Limb (tissue), 2 donors: ENCODE results near the gene IGDCC3.
A peak's percentile ranks its signal among the peaks of the same experiment; 100 is the strongest.
"Not testable (repeated sequence)": the region's sequence is repeated elsewhere in the genome, so short reads cannot be mapped to it uniquely, and the experiment has no call there.

Source experiments
- DNase-seq, 2 donors: peaks; one replicate each; pipeline ENCODE4 v3.0.0-alpha.2; 2016; ENCODE audit errors: extremely low spot score in 2 of 2

Gene IGDCC3

DNA sequence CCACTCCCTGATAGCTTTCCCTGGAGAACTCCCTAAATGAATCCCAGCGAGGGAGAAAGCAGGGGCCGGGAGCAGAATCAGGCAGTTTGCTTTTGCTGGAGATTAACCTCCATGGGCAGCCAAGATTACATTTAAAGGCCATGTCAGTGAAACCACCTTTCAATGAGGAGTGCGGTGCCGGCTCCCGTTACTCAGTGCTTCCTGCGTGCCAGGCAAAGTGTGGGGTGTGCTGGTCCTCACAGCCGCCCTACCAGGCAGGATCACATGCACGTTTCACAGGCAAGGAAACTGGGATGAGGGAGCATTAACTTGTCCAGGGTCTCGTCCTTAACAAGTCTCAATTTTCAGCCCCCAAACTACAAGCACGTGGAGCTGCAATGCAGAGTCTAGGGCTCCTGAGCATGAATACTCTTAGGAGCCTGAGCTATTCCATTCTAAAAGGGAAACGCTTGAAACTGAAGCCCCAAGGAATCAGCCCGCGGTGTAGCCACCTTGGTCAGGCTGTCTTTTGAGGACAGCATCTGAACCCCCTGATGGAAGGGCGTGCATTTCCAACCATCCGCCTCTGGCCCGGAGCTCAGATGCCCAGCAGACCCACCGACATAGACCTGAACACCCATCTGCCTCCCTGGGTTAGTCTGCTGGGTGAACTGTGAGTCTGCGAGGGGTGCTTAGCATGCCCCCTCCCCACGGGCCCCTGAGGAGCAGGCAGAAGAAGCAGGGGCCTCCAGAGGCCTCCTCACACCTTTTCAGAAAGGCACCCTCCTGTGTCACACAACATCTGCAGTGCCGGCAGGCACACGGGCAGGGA lies 5.6 kb downstream of the IGDCC3 start:
- DNase-seq = no peak

DNA sequence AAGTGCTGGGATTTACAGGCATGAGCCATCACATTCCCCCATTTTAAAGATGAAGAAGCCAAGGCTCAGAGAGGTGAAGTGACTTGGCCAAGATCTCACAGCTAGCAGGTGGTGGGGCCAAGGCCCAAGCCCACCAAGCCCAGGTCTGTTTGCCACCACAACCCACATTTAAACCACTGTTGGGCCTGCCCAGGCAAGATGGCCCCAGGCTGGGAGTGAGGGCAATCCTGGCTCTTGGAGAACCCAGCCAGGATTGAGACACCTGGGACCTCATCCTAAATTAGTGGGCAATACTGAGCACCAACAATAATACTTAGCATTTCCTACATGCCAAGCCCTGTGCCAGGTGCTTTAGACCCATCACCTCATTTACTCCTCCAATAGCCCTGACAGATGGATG lies 6.9 kb downstream of the IGDCC3 start:
- no peak for DNase-seq

DNA sequence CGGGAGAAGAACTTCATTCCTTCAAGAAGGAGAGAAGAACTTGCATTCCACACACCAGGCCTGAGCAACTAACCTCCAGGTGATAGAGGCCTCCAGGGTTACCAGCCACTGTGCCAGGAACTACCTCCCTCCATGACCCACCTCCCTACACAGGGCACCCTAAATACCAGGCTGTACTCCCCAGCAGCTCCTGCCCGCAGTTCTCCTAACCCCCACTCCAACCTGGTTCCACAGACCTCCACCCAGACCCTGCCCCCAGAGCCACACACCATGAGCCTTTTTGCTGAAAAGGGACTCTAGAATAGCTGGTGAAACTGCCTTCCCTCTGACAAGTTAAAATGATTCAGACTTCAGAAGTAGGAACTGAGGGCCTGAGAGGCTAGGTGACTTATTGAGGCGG lies 8.2 kb downstream of the IGDCC3 start:
- DNase-seq = no peak

DNA sequence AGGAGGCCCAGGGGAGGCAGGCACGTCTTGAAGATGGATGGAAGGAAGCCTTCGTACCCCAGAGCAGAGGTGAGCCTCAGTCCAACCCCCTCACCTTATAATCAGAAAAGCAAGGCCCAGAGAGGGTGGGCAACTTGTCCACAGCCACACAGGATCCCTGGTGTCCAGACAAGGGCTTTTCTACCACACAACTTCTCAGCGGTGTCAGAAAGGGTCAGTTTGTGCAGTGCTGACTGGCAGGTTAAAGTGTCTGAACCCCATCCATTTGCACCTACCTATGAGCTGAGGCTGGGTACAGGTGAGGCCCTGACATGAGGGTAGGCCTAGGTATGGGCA lies 8.6 kb downstream of the IGDCC3 start:
- no peak for DNase-seq

DNA sequence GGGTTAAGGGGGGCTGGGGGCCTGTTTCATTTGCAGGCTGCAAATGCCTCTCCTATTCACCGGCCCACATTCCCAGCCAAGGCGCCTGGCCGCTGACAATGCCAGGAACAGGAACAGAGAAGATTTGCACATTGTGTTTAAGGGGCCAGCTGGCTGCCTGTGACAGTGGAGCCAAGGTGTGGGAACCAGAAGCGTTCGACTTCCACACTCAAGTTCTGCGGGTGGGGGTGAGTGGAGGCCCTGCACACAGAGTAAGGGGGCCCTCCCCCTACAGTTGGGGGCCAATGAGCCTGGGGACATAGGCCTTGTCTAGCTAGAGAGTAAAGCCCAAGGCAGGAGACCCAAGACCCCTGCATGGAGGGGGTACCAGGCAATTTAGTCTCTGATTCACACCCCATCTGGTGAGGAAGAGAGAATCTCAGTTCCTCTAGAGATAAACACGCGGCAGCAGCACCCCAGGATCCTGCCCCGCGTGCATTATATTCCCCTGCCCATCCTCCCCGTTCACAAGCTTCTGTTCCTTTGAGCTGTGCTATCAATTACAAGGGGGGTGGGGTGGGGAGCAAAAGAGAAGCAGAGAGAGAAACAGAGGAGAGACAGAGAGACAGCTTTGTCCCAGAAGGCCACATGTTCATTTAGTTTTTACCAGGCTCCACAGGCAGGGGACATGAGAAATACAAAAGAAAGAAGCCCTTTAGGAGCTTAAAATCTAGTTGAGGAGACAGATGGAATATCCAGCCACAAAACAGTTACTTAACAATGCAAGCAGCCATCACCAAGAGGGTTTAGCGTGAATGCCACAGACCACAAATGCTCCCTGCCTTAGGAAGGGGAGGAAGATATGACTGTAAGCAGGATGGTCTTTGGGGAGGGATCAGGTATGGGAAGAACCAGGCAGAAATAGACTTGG lies 9.2 kb downstream of the IGDCC3 start:
- peak; percentile 40 to 78 for DNase-seq

DNA sequence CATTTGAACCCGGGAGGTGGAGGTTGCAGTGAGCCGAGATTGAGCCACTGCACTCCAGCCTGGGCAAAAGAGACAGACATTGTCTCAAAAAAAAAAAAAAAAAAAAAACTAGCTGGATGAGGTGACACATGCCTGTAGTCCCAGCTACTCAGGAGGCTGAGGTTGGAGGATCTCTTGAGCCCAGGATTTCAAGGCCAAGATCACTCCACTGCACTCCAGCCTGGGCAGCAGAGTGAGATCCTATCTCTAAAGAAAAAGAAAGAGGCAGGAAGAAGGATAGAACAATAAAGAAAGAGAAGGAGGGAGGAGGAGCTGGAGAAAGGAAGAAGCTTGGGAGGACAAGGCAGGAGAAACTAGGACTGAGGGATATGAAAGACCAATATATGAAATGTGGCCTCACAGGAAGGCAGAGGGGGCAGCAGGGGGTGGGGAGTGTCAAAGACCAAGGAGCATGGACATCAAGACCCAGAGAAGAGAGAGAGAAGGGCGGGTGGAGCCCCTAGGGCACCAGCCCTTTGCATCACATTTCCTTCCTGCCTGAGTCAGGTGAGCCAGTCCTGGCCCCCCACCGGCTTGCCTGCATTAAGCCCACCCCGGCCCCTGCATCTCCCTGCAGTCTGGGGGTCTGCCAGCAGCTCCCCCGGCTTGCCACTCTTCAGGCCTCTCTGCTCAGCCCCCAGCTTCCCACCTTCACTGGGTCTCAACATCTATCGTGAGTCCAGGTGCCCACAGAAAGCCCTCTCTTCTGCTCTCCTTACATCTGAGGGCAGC lies 11.5 kb downstream of the IGDCC3 start:
- no peak for DNase-seq

DNA sequence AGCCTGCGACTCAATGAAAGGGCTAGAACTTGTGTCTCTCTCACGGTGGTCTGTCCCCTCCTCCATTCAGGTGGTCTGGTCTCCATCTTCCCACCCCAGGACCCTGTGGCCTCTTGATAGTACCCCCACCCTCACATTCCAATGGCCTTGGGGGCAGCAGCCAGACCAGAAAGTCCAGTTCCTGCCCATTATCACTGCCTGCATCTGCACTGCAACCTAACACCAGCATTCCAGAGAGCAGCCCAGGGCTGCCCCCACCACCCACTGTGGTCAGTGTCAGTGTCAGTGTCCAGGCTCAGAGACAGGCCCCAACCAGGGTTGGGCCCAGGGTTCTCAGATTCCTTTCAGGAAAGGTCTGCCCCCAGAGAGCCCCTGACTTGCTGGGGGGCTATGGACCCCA lies 12.6 kb downstream of the IGDCC3 start:
- DNase-seq = no peak

DNA sequence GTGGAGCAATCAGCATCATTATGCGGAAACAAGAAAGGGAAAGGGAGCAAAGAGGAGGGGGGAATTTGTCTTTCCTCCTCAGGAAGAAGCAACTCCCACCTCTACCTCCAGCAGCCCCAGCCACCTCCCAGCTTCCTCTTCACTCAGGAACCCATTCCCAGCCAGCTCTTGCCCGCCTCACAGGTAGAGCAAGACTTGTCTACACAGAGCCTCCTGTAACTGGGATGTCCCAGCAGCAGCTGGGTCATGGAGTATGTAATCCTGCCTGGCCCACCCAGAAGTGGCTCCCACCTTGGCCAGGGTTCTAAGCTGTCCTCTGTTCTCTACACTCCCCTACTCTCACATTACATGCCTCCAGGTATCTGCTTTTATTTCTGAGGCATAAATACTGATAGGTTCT lies 14.0 kb downstream of the IGDCC3 start:
- no peak for DNase-seq

DNA sequence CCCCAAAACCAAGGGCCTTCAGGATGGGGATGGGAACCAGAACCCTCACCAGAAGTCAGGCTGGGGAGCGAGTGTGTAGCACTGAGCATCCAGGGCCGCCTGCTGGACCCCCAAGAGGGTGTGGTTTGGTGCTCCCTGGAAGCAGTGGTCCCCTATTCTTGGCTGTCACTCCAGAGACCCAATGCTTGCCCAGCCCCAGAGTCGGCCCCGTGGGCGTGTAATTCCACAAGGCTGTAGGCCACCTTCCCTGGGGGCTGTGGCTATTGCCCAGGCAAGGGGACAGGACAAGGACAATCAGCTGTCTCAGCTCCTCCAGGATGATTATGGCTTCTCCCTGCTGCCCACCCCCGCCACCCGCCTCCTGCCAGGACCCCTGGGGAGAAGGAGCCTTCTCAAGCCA lies 14.5 kb downstream of the IGDCC3 start:
- no peak for DNase-seq

DNA sequence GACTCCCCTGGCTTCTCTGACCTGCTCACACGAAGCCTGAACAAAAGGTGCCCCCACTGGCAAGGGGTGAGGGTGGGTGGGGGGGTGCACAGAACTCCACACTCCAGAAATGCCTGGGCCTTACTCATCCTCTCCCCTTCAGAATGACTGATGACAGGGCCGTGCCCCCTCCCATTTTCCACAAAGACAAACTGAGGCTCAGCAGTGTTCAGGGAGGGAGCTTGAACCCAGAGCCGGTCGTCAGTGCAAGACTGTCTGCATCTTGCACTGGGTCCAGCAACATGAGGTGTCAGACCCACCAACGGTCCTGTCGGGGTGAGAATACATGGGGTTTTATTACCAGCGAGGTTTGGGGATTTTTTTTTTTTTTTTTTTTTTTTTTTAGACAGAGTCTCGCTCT lies 15.3 kb downstream of the IGDCC3 start:
- DNase-seq = no peak

DNA sequence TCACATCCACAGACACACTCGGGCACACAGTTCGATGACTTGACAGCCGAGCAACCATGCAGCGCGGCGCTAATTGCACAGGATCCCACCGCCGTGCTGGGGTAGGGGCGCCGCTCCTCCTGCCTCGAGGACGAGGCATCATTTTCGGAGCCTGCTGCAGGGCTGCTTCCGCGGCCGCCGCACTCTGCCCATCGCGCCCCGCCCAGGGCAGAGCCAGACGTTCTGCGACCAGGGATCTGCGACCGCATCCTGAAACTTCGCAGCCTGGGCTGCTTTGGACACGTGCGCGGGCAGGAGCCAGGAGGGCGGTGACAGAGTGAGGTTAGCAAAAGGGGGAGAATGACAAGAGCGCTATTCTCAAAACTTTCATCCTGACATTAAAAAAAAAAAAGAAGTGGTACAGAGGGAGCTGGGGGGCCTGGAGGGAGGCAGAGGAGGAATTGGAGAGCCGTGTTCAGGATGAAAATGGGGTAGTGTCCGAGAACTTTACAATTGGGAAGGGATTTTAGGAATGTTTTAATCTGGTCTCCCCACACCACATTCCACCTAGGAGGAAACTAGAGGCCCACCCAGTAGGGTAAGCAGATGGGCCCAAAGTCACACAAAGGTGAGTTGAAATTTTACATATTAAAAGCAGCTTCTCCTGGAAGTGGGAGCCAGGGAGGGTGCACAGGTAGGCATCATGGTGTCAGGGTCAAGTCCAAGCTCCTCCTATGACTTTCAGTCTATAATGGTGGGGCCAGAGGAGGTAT lies 15.9 kb downstream of the IGDCC3 start:
- no peak for DNase-seq

DNA sequence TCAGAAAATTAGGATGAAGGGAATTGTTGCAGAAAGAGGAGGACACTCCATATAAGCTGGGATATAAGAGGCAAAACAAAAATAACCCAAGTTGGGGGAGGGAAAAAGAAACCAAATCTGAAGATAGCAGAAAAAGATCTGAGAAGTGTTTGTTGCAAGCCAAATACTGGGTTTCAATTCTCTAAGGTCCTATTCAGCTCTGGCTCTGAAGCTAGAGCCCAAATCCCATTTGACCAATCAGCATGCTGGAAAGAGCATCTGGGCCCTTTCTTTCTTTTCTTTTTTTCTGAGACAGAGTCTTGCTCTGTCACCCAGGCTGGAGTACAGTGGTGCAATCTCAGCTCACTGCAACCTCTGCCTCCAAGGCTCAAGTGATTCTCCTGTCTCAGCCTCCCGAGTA lies 17.3 kb downstream of the IGDCC3 start:
- DNase-seq = no peak

DNA sequence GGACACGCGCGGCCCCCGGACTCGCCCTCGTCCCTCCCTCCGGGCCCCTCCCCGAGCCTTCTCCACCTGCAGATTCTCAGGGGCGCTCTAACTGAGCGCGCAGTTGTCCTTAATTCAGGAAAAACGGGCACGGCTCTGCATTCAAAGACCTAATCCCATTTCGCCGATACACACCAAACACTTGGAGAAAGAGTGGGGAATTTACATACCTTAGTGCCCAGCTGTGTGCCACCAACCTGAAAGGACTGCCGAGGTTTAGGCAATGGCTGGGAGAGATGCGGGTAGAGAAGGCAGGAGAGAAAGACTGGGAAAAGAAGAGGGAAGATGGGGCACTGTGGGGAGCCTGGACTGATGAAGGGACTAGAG lies 21.8 kb downstream of the IGDCC3 start:
- DNase-seq = no peak

DNA sequence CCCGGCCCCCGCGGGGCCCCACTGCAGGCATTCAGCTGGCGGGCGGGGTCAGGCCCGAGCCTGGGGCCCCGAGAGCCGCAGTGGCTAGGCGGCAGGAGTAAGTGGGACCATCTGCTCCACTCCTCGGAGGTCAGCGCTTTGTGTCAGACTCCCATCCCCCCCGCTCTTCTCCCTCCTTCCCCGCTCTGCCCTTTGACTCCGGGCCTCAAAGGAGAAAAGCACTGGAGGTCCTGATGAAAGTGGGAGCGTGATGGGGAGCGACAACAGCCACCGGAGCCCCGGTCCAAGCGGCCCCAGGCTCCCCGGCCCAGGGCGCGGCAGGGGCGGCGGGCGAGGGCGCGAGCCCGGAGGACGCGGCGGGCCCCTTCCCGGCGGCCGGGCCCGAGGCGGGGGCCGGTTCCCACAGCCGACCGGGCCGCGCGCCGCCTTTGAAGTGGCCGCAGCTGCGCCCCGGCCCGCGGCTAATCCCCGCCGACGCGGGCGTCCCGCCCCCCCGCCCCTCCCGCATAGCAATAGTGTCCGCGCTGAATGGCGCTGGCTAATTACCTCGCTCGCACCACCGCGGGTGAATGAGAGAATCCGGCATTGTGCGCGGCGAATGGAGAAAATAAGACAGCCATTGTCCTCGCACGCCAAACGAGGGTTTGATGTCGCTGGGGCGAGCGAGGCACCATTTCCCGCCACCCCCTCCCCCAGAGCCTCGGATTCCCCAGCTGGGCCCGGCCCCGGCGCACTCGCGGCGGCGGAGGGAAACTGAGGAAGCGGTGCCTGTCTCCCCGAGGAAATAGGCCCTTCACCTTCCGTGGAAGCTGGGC lies 22.4 kb downstream of the IGDCC3 start:
- peak in 1 of 2 donors; percentile 72 for DNase-seq

DNA sequence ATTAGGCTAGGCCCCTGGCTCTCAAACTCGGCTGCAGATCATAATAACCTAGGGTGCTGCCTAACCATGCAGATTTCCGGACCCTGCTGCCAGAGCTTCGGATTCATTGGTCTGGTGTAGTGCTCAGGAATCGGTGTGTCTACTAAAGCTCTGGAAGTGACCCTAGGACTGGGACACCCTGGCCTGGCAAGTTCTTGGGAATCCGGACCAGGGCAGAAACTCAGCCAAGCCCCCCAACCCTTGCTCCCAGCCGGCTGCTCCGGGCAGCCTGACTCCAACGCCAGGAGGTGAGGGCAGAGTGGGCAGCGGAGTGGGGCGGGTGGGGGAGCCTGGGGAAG lies 23.0 kb downstream of the IGDCC3 start:
- DNase-seq = no peak

DNA sequence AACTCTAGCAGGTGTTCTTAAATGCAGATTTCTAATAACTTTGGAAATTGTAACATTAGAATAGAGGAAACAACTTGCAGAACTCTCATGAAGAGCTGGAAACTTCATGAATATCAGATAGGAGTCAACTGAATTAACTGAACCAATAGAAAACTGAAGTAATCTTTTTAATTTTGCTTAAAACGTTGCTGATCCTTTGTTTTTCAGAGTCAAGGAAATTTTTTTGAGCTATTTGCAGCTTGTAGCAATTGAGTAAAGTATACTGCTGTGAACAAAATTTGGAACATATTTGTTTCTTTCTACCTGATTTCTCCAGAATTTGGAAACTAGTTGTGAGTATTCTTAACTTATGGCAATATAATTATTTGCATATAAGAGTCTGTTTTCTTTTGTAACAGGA lies 25.8 kb downstream of the IGDCC3 start:
- not testable (repeated sequence) for DNase-seq

DNA sequence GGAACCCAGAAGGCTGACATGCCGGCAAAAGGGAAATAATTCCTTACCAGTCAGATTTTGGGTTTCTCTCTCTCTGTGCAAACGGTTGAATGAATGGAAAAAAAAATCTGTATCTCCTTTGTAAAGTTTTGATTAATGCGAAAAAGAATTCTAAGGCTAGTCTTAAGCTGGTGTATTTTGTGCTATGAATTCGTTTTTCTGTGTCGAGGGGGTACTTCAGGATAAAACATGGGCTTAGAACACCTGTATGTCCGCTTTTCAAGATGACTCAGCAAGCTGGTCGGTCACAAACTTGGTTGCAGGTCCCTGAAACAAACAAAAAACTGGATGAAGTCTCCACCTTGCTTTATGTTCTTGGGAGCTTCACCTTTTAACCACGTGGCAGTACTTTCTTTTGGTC lies 28.5 kb downstream of the IGDCC3 start:
- DNase-seq = no peak

DNA sequence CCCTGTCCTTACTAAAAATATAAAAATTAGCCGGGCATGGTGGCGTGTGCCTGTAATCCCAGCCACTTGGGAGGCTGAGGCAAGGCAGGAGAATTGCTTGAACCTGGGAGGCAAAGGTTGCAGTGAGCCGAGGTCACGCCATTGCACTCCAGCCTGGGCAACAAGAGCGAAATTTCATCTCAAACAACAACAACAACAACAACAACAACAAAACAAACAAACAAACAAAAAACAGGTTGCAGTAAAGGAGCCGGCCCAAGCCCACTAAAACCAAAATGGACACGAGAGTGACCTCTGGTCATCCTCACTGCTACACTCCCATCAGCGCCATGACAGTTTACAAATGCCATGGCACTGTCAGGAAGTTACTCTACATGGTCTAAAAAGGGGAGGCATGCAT lies 30.0 kb downstream of the IGDCC3 start:
- not testable (repeated sequence) for DNase-seq

DNA sequence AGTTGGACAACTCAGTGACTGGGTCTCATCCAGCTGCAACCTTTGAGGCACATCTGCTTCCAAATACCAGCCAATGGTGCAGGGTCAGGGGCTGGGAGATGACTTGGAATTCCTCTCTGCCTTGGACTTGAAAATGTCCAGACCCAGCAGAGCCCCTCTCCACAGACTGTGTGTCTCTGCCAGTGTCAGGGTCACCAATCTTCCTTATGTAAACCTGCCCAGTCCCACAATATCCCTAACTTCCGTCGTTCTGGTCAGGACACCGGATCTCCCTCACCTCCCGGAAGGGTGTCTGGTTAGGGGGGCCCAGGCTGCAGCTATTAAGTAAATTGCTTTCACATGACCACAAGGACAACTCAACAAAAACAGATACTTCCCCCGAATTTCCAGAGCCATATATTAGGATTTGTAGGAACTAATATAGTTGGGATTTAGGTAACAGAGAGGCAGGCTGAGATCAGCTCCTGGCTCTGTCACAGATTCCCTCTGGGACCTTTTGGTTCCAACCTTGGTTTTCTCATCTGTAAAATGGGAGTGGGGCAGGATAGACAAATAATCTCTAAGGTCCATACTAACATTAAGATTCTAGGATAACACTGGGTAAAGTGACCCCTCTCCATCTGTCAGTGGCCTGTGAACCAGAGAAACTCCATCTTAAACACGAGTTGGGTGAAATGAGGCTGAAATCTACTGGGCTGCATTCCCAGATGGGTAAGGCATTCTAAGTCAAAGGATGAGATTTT lies 30.8 kb downstream of the IGDCC3 start:
- DNase-seq = no peak

DNA sequence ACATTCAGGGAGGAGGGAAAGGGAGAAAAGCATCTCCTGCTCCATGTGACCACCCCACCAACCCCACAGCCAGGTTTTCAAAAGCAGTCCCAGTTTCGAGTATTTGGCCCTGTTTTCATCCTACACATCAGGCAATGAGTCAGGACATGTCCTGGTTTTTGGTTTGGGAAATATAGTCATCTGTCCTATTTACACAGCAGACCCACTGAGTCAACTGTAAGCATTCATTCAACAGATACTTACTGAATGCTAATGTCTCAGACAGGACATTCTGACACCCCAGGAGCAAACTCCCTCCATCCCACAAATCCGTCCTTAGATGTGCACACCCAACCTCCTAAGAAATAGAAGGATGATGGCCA lies 32.9 kb downstream of the IGDCC3 start:
- DNase-seq = no peak
